Measurements from ENCODE around the gene TMEM179B. TPM values are rescaled to one million over a fixed set of nuclear protein-coding genes. Genes with fewer than 3 reads are reported as not detected.

Gene TMEM179B
- total and polyA plus RNA-seq, 2 of the 13 experiments (the other 11 are each of a cell fraction or from before 2014, with no cell fraction given), result 24.8 to 25.7 TPM

DNA sequence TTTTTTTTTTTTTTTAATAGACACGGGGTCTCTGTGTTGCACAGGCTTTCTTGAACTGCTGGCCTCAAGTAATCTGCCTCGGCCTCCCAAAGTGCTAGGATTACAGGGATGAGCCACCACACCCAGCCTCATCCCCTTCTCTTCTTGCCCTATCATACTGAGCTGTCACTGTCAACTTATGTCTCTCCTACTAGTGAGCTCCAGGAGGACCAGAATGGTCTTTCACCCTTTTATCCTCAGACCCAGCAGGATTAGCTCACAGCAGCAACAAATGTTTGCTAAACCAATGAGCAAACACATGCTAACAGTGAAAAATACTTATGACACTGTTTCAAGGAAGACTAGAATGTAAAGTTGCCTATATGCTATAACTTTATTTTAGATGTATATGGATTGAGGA is 24.5 kb downstream of the TMEM179B start:
- DNase-seq (ENCODE audit: low spot score) (peak; percentile 50), ATAC-seq (peak; percentile 89), FAIRE-seq (peak; percentile 40)
- intact Hi-C loops (cut with micrococcal nuclease; ENCODE audit: unreplicated experiment), result no loop called here
- H3K79me2 ChIP-seq (ENCODE audit: insufficient read depth, low read length), result no peaks in the 10 kb centered on the region
- BruUV-seq (replicated peaks), result no TSS peak
- H3K4me3 ChIP-seq (replicated peaks in 1 of 3; ENCODE audit: insufficient read depth in 1 of 3, low read depth in 2 of 3, low read length in 3 of 3), result no peak overlapping the region
- peaks cover 18% of the 10 kb centered on the region for H3K4me1 ChIP-seq (ENCODE audit: insufficient read depth, low read length)
- ChIA-PET POLR2A (interaction anchor here (0.7 to 3.7 kb wide), 8 partner anchors 16 to 106 kb away, joined by 3 to 23 read pairs (median 8); partner anchors contain the start of genes STX5, TAF6L, TEX54 and TMEM179B), CTCF (ENCODE audit: low intra/inter-chr PET ratio, low total read pairs) (no interaction called here)
- TF ChIP-seq TRIM24 (CRISPR knock-in tag; IDR thresholded peaks at IDR 0.05), result no peak
- TF ChIP-seq ZBTB49 (CRISPR knock-in tag; IDR thresholded peaks at IDR 0.05; ENCODE audit: borderline replicate concordance), result no peak
- peak; percentile 30; the same call in 1 of the 2 replicates for TF ChIP-seq SAP130 (CRISPR knock-in tag; IDR thresholded peaks at IDR 0.05; ENCODE audit: low read depth)
- H3K9me3 ChIP-seq (ENCODE audit: low read length), result no peaks in the 10 kb centered on the region
- peaks cover 1 to 3% of the 10 kb centered on the region in 2 experiments; a peak in 2 of 5 replicates for H3K36me3 ChIP-seq (replicated peaks in 1 of 2; ENCODE audit: control insufficient read depth in 1 of 2, insufficient read depth in 2 of 2, low read length in 2 of 2)
- H3K9ac ChIP-seq (ENCODE audit: insufficient read depth, low read depth, low read length), result no peak overlapping the region
- in situ Hi-C loops (cut with HindIII; ENCODE audit: extremely low pct_ligation_motif_present, low pct_unique_long_range_greater_than_20kb), result no loop called here
- no peak overlapping the region for H2AFZ ChIP-seq (ENCODE audit: low read length)
- no peaks in the 10 kb centered on the region for H3K27me3 ChIP-seq (ENCODE audit: control insufficient read depth in 1 of 2, insufficient read depth in 2 of 2, low read length in 2 of 2)
- no peak overlapping the region for H3K4me2 ChIP-seq (ENCODE audit: low read depth, low read length)
- H4K20me1 ChIP-seq (ENCODE audit: insufficient read depth, low read length), result no peaks in the 10 kb centered on the region
- 22% methylated on average over 2 of the region's 2 CpGs for WGBS (ENCODE audit: low lambda C conversion rate)
- no peak overlapping the region for H3K27ac ChIP-seq (ENCODE audit: extremely low read length, insufficient read depth, low read length)

GRCh38 chr11:62816557-62816956 is 29.4 kb downstream of the TMEM179B start:
- in situ Hi-C loops (cut with HindIII; ENCODE audit: extremely low pct_ligation_motif_present, low pct_unique_long_range_greater_than_20kb), result no loop called here
- no peaks in the 10 kb centered on the region for H3K27me3 ChIP-seq (ENCODE audit: control insufficient read depth in 1 of 2, insufficient read depth in 2 of 2, low read length in 2 of 2)
- H3K4me1 ChIP-seq (ENCODE audit: insufficient read depth, low read length), result peaks cover 11% of the 10 kb centered on the region
- FAIRE-seq, result no peak
- ChIA-PET CTCF (ENCODE audit: low intra/inter-chr PET ratio, low total read pairs) (no interaction called here), POLR2A (interaction anchor here (0.7 to 1.5 kb wide), 8 partner anchors 10 to 89 kb away, joined by 3 to 7 read pairs (median 4); partner anchors contain the start of genes HNRNPUL2, STX5 and WDR74)
- H3K79me2 ChIP-seq (ENCODE audit: insufficient read depth, low read length), result no peaks in the 10 kb centered on the region
- no peaks in the 10 kb centered on the region for H4K20me1 ChIP-seq (ENCODE audit: insufficient read depth, low read length)
- H3K4me3 ChIP-seq (replicated peaks in 1 of 3; ENCODE audit: insufficient read depth in 1 of 3, low read depth in 2 of 3, low read length in 3 of 3), result no peak overlapping the region
- peaks cover 4 to 29% of the 10 kb centered on the region in 2 experiments; a peak in 4 of 5 replicates for H3K36me3 ChIP-seq (replicated peaks in 1 of 2; ENCODE audit: control insufficient read depth in 1 of 2, insufficient read depth in 2 of 2, low read length in 2 of 2)
- no peak for ATAC-seq
- intact Hi-C loops (cut with micrococcal nuclease; ENCODE audit: unreplicated experiment), result no loop called here
- H3K27ac ChIP-seq (ENCODE audit: extremely low read length, insufficient read depth, low read length), result no peak overlapping the region
- H2AFZ ChIP-seq (ENCODE audit: low read length), result no peak overlapping the region
- no peak overlapping the region for H3K9ac ChIP-seq (ENCODE audit: insufficient read depth, low read depth, low read length)
- 94% methylated on average over 8 of the region's 8 CpGs for whole genome bisulfite sequencing (ENCODE audit: low lambda C conversion rate)
- H3K9me3 ChIP-seq (ENCODE audit: low read length), result no peaks in the 10 kb centered on the region
- BruUV-seq (replicated peaks), result no TSS peak
- H3K4me2 ChIP-seq (ENCODE audit: low read depth, low read length), result no peak overlapping the region
- no peak for DNase-seq (ENCODE audit: low spot score)
- TF ChIP-seq HDAC2 (CRISPR knock-in tag; IDR thresholded peaks at IDR 0.05) (no peak), ZEB1 (IDR thresholded peaks at IDR 0.05; ENCODE audit: insufficient replicate concordance, low read depth) (no peak), ZNF563 (CRISPR knock-in tag; IDR thresholded peaks at IDR 0.05) (no peak), ZNF746 (CRISPR knock-in tag; IDR thresholded peaks at IDR 0.05) (no peak), ZNF776 (CRISPR knock-in tag; IDR thresholded peaks at IDR 0.05) (no peak), CHD4 (IDR thresholded peaks at IDR 0.05; ENCODE audit: borderline replicate concordance, low read length) (no peak), FOXJ3 (CRISPR knock-in tag; IDR thresholded peaks at IDR 0.05; ENCODE audit: borderline replicate concordance) (no peak)
- TF ChIP-seq, protein P1, sequence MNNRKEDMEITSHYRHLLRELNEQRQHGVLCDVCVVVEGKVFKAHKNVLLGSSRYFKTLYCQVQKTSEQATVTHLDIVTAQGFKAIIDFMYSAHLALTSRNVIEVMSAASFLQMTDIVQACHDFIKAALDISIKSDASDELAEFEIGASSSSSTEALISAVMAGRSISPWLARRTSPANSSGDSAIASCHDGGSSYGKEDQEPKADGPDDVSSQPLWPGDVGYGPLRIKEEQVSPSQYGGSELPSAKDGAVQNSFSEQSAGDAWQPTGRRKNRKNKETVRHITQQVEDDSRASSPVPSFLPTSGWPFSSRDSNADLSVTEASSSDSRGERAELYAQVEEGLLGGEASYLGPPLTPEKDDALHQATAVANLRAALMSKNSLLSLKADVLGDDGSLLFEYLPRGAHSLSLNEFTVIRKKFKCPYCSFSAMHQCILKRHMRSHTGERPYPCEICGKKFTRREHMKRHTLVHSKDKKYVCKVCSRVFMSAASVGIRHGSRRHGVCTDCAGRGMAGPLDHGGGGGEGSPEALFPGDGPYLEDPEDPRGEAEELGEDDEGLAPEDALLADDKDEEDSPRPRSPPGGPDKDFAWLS (CRISPR knock-in tag; IDR thresholded peaks at IDR 0.05; ENCODE audit: borderline replicate concordance), result no peak
- TF ChIP-seq, protein P2, sequence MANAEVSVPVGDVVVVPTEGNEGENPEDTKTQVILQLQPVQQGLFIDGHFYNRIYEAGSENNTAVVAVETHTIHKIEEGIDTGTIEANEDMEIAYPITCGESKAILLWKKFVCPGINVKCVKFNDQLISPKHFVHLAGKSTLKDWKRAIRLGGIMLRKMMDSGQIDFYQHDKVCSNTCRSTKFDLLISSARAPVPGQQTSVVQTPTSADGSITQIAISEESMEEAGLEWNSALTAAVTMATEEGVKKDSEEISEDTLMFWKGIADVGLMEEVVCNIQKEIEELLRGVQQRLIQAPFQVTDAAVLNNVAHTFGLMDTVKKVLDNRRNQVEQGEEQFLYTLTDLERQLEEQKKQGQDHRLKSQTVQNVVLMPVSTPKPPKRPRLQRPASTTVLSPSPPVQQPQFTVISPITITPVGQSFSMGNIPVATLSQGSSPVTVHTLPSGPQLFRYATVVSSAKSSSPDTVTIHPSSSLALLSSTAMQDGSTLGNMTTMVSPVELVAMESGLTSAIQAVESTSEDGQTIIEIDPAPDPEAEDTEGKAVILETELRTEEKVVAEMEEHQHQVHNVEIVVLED (CRISPR knock-in tag; IDR thresholded peaks at IDR 0.05; ENCODE audit: borderline replicate concordance), result no peak
